Limb (tissue), 2 donors: ENCODE measurements around the gene AURKAIP1.
"Not testable (repeated sequence)": the region's sequence is repeated elsewhere in the genome, so short reads cannot be mapped to it uniquely, and the experiment has no call there.

Experiments
- DNase-seq, 2 donors: peaks; one replicate each; pipeline ENCODE4 v3.0.0-alpha.2; 2016; ENCODE audit errors: extremely low spot score in 2 of 2

AURKAIP1 gene

DNA sequence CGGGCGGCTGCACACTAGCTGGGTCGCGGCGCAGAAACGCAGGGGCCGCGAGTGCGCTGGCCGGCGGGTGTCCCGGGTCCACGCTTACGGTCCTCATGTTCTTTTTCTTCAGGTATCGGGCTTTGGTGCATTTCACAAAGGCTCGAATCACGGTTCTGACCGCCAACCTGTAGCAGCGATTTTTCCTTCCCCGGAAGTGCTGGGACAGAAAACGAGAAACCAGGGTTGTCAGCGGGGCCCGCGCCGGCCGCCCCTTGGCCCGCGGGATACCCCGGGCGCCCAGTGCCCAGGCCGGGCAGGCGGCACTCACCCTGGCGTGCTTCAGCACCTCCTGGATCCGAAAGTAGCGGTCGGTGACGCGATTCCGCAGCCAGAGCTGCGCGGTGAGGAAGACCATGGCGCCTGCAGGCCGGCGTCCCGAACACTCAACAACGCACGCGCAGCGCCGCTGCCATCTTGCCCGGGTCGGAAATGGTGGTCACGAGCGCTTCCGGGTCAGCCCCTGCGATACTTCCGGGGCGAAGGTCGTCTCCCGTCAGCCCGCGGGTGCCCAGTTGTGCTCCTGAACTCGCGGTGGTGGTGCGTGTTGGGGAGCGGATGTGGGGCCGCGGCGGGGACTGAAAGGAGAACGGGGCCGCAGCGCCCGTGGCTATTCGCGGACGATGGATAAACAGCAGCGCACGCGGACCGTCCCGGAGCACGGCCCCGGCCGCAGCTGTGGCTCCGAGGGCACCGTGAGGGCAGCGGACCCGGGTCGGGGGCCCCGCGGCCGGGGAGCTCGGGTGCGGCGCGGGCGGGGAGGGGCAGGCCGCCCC, 32.0 kb upstream of the AURKAIP1 start, which contains the start of gene MRPL20:
Gene MRPL20, minus strand, starts transcription at position 473 of the 815 bp plus-strand sequence. Its CDS starts 76 bp downstream, at position 397.
- peak; percentile 92 to 95 for DNase-seq

GRCh38 chr1:1406101-1406820, 31.3 kb upstream of the AURKAIP1 start:
- DNase-seq = no peak

DNA sequence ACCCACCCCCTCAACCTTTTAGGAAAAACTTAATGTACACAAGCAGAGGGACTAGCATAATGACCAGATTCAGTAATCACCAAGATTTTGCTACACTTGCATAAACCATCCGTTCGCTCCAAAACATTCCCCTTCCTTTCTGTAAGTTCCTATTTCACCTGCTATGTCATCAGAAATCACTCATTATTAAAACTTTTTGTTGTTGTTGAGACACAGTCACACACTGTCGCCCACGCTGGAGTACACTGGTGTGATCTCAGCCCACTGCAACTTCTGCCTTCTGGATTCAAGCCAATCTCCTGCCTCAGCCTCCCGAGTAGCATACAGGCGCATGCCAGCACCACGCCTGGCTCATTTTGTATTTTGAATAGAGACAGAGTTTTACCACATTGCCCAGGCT, 28.6 kb upstream of the AURKAIP1 start:
- no peak for DNase-seq

- DNase-seq = not testable (repeated sequence)
These were observed 27.9 kb upstream of the AURKAIP1 start for GRCh38 chr1:1402901-1403392.

DNA sequence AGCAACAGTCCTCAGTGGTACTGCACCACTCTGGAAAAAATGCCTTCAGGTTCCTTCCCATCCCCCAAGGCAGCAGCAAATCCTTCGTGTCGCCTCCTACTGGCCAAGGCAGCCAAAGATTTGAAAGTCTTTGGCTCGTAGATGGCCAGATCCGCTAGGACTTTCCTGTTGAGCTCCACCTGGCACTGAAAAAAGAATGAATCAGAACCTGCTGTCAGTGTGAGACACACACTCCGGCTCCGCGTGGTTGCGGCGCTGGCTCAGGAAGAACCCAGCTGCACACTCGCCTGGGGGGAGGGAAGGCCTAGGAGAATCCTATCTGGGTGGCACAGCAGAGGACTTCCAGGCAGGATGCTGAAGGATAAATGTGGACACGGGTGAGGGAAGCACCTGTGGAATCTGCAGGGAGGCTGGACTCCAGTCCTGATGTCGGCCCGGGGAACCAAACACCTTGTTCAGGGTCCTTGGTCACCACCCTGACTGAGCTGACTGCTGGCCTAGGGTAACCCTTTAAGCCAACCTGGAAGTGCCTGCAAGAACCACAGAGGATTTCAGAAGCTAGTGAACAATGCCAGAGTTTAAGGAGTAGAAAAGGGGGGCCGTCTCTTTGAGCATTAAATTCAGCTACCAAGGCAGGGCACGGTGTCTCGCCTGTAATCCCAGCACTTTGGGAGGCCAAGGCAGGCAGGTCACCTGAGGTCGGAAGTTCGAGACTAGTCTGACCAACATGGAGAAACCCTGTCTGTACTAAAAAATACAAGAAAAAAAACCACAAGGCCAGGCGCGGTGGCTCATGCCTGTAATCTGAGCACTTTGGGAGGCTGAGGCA, 27.3 kb upstream of the AURKAIP1 start:
- DNase-seq = no peak

DNA sequence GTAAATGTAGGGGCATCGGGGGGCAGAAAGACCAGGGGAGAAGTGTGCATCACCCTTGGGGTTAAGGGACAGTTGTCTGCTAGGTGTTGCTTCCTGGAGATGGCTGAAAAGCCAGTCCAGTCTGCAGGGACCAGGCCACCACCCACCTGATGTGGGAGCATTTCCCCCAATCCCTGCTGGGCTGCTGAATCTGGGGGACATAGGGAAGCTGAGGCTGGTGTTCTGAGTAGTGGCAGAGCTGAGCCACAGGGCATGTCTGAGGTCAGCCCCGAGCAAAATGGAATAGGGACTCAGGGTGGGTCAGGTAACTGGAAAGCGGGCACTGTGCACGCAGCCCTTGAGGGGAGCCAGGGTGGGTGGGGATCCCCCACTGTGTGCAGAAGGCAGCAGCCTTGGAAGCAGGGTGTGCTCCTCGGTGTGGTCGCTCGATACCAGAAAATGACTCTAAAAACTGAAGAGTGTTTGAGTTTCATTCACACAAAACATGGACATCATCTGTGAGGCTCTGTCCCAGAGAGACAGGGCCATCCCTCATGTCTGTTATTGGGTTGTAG, 26.5 kb upstream of the AURKAIP1 start:
- DNase-seq = no peak

GRCh38 chr1:1400576-1401456, 25.8 kb upstream of the AURKAIP1 start:
- no peak for DNase-seq

DNA sequence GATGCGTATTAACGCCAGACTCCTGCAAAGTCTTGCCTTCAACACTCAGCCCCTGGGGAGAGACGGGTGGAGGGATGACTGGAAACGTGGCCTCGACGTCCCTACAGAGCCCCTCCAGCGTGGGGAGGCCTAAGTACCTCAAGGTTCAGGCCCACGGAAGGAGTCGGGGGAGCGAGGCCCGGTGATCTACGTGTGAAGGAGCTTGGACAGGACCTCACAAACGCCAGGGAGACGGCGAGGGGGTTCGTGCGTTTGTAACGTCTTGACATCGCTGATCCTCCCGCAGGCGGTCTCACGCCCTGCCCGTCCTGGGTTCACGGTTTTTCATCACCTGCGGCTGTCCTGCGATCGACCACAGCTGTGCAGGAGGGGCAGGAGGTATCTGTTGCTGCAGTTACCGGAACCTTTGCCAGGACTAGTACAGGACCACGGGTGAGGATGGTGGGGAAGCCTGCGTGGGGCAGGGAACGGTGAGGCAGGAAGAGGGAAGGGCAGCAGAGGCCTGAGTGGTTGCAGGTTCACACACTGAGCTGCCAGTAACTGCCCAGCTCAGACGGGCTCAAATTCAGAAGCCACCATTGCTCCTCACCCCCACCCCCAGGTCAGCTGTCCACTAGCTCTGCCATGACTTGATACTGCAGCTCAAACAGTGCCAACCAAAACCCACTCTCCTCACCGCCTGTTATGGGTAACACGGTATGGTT, 25.0 kb upstream of the AURKAIP1 start:
- no peak for DNase-seq

DNA sequence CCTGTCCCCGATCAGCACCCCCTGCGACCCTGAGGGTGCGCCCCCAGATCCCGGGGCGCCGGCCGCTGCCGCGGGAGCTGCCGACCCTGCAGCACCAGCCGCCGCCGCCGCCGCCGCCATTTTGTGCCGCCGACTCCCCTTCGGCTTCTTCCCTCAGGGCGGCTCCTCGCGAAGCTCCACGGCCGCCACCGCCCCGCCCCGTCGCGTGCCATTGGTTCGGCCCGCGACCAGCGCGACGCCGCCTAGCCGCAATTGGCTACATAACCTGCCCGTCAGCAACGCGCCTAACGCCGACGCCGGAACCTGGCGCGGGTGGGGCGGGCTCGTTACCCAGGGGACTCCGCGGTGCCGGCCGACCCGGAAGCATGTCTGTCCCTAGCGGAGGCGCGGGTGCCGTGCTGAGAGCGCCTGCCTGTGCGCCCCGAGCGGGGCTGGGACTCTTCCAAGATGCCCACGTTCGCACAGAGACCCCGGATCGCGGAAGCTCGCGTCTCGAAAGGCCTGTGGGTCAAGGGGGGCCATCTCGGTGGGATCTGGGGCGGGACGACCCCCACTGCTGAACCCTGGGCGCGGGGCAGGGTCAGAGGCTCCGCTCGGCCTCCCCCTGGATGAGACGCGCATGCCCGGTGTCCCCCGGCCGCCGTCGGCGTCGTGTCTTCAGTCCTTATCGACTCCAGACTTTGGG, 24.3 kb upstream of the AURKAIP1 start, which contains the start of gene CCNL2:
Gene CCNL2, minus strand, starts transcription at position 149 of the 685 bp plus-strand sequence. Its CDS starts 29 bp downstream, at position 120.
- peak; percentile 96 to 99 for DNase-seq

GRCh38 chr1:1398677-1399186, 23.7 kb upstream of the AURKAIP1 start:
- DNase-seq = no peak

- no peak for DNase-seq
These were observed 23.0 kb upstream of the AURKAIP1 start for GRCh38 chr1:1397839-1398523.

GRCh38 chr1:1395166-1395565, 20.2 kb upstream of the AURKAIP1 start:
- no peak for DNase-seq

- DNase-seq = no peak
These were observed 19.1 kb upstream of the AURKAIP1 start for GRCh38 chr1:1394116-1394515.

DNA sequence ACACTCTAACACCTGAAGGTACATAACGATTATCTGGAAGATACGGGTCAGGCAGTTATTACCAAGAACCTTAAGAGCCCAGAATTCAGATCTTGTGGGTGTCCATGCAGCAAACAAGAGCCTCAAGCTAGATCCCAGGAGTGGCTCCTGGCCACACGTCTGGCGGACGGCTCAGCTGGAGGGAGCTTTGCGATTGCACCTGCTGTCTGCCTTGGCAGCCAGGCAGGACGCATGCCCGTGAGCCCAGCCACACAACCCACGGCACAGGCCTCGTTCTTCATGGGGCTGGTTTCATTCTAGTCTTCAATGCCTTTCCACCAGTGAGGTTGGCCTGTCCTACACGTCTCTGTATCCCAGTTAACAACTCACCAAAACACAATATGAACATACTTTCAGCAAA, 18.4 kb upstream of the AURKAIP1 start:
- DNase-seq = no peak

DNA sequence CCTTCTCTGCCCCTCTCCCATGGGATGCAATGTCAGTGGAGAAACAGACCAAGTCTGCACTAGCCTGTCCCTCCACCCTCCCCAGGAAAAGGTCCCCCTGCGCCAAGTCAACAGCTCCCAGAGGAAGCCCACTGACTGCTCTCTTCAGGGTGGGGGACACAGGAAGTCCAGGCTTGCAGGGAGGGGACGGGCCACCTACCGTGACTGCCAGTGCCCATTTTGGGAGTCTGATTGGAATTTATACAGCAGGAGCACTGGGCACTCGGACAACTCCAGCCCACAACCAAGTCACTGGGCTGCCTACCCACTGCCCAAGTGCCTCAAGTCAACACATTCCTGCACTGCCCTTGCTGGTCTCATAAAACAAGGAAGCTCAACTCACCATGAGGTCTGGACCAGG, 18.0 kb upstream of the AURKAIP1 start:
- no peak for DNase-seq

DNA sequence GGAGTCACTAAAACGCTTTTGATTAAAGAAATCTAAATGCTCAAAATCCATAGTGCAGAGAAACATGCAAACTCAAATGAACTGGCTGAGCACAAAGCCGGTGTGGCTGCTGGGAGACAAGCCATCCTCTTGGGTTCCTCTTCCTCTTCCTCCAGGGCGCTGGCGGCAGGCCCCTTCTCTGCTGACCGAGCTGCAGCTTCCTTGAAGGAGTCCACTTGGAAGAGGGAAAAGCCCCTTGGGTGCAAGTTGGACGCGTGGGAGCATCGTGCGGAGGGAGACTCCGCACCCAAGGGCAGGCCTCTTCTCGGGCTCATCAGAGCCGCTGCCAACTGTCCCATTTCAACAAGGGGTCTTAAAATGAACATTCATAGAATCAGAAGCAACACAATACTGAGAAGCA, 16.2 kb upstream of the AURKAIP1 start:
- no peak for DNase-seq

DNA sequence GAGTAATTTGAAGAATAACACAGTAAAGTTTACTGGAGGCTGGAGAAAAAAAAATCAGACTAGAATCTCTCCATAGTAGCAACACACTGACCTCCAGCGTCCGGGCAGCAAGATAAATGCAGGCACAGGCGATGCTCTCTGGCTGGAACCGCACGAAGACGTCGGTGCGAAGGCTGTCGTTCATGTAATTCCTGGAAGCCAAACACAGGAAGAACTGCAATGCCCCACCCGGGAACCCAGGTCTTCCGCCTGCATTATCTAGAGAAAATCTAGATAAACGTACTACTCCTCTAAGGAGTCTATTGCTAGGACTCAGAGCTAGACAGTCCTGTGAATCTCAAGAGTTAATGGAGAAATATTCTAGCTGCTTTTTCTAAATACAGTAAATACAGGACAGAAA, 15.7 kb upstream of the AURKAIP1 start:
- no peak for DNase-seq

GRCh38 chr1:1388078-1388472, 13.1 kb upstream of the AURKAIP1 start:
- no peak for DNase-seq
